Vagina (tissue), 2 donors: ENCODE data around the gene CCZ1. TPM values are rescaled to one million over a fixed set of nuclear protein-coding genes. Genes with fewer than 3 reads are reported as not detected.
"Not testable (repeated sequence)": the region's sequence is repeated elsewhere in the genome, so short reads cannot be mapped to it uniquely, and the experiment has no call there.

ENCODE experiments used
- DNase-seq, 2 donors: peaks; one replicate each; pipeline ENCODE4 v3.0.0-alpha.2; 2017; ENCODE audit errors: extremely low spot score in 2 of 2
- H3K27ac ChIP-seq: fragments of 200-600 bp; sonication (generic); one replicate; pipeline ENCODE4 v1.5.1; 2019
- H3K27me3 ChIP-seq: fragments of 200-600 bp; sonication (generic); one replicate; pipeline ENCODE4 v1.5.1; 2019
- H3K36me3 ChIP-seq, 2 donors: fragments of 200-600 bp; sonication (generic); one replicate each; pipeline ENCODE4 v1.5.1; 2017 to 2019
- H3K4me1 ChIP-seq: fragments of 200-600 bp; sonication (generic); one replicate; pipeline ENCODE4 v1.5.1; 2019
- H3K4me3 ChIP-seq, 2 donors: fragments of 200-600 bp; sonication (generic); 1 replicate in 1 of 2; 2 replicates in 1 of 2; pipeline ENCODE4 v1.5.1; 2016 to 2019
- H3K9me3 ChIP-seq: fragments of 200-600 bp; sonication (generic); one replicate; pipeline ENCODE4 v1.5.1; 2019
- CTCF ChIP-seq, 3 experiments: fragments of 450-650 bp in 2 of 3; fragments of 200-600 bp in 1 of 3; sonication (generic) in 1 of 3; IDR thresholded peaks; one replicate each; pipeline ENCODE4 v1.5.1; 2017 to 2019; ENCODE audit warnings: antibody characterized with exemption in 3 of 3, mild to moderate bottlenecking in 2 of 3, moderate library complexity in 2 of 3
- POLR2A ChIP-seq, 2 donors: fragments of 450-650 bp; IDR thresholded peaks; one replicate each; pipeline ENCODE4 v1.6.1; 2017; ENCODE audit warnings: antibody characterized with exemption in 2 of 2, mild to moderate bottlenecking in 2 of 2, moderate library complexity in 2 of 2
- POLR2AphosphoS5 ChIP-seq, 2 donors: sonication (generic); formaldehyde crosslinking; IDR thresholded peaks; one replicate each; pipeline ENCODE4 v1.9.0; 2017; ENCODE audit warnings: antibody characterized with exemption in 2 of 2, mild to moderate bottlenecking in 2 of 2, low read depth in 1 of 2; ENCODE audit not compliant: insufficient read depth in 1 of 2
- intact Hi-C: fragments of 100-400 bp; cut with DNase I; formaldehyde crosslinking; loops from one replicate; pipeline ENCODE4 v1.15.1; 2023
- total RNA-seq: library from RNA; depleted of rRNA; stranded (reverse); fragments of >200 nt; gene quantifications from one replicate; pipeline ENCODE4 v1.2.3, GENCODE V29; 2016

Gene CCZ1
- total RNA-seq: 39.3 TPM

- intact Hi-C loops, H3K36me3 ChIP-seq, H3K27me3 ChIP-seq, DNase-seq, H3K4me1 ChIP-seq, H3K9me3 ChIP-seq: not testable (repeated sequence)
- Histone ChIP-seq H3K27ac (peak within 1 kb of the TSS; percentile 18), H3K4me3 (peak within 1 kb of the TSS; percentile 39 to 49)
These were observed at the start of gene CCZ1 for GRCh38 chr7:5898480-5899224. Gene CCZ1 (plus strand): TSS chr7:5898733. CDS start chr7:5898800, 67 bp downstream.

GRCh38 chr7:5850944-5851343 is 47.6 kb upstream of the CCZ1 start:
- no peaks in the 10 kb centered on the region for H3K36me3 ChIP-seq
- intact Hi-C loops: no loop called here
- H3K4me3 ChIP-seq: no peak overlapping the region
- no peak for TF ChIP-seq POLR2AphosphoS5 (IDR thresholded peaks at IDR 0.05; ENCODE audit: insufficient read depth in 1 of 2, low read depth in 1 of 2)
- TF ChIP-seq CTCF (IDR thresholded peaks at IDR 0.05): no peak
- no peak for TF ChIP-seq POLR2A (IDR thresholded peaks at IDR 0.05)
- no peaks in the 10 kb centered on the region for H3K27me3 ChIP-seq
- no peaks in the 10 kb centered on the region for H3K9me3 ChIP-seq
- H3K4me1 ChIP-seq: no peaks in the 10 kb centered on the region
- no peak for DNase-seq
- no peak overlapping the region for H3K27ac ChIP-seq

GRCh38 chr7:5854738-5855137 is 43.8 kb upstream of the CCZ1 start:
- no peaks in the 10 kb centered on the region for H3K27me3 ChIP-seq
- no peak for DNase-seq
- intact Hi-C loops: no loop called here
- H3K4me1 ChIP-seq: no peaks in the 10 kb centered on the region
- TF ChIP-seq CTCF (IDR thresholded peaks at IDR 0.05): no peak
- TF ChIP-seq POLR2AphosphoS5 (IDR thresholded peaks at IDR 0.05; ENCODE audit: insufficient read depth in 1 of 2, low read depth in 1 of 2): no peak
- no peak for TF ChIP-seq POLR2A (IDR thresholded peaks at IDR 0.05)
- H3K4me3 ChIP-seq: no peak overlapping the region
- no peak overlapping the region for H3K27ac ChIP-seq
- no peaks in the 10 kb centered on the region for H3K9me3 ChIP-seq
- H3K36me3 ChIP-seq: no peaks in the 10 kb centered on the region

- DNase-seq, H3K27ac ChIP-seq, H3K36me3 ChIP-seq, H3K4me1 ChIP-seq, H3K4me3 ChIP-seq, H3K9me3 ChIP-seq, H3K27me3 ChIP-seq, intact Hi-C loops: not testable (repeated sequence)
These were observed 41.4 kb upstream of the CCZ1 start for GRCh38 chr7:5857041-5857575.

GRCh38 chr7:5858494-5858893 is 40.0 kb upstream of the CCZ1 start:
- H3K27me3 ChIP-seq, intact Hi-C loops, H3K4me1 ChIP-seq, H3K27ac ChIP-seq, H3K36me3 ChIP-seq, H3K9me3 ChIP-seq, DNase-seq, H3K4me3 ChIP-seq: not testable (repeated sequence)

- H3K9me3 ChIP-seq, H3K36me3 ChIP-seq, DNase-seq, H3K4me1 ChIP-seq, H3K27me3 ChIP-seq, intact Hi-C loops, H3K27ac ChIP-seq, H3K4me3 ChIP-seq: not testable (repeated sequence)
These were observed 37.3 kb upstream of the CCZ1 start for GRCh38 chr7:5861281-5861680.

- H3K27ac ChIP-seq, H3K4me3 ChIP-seq, intact Hi-C loops, H3K36me3 ChIP-seq, H3K9me3 ChIP-seq, H3K4me1 ChIP-seq, H3K27me3 ChIP-seq, DNase-seq: not testable (repeated sequence)
These were observed 35.7 kb upstream of the CCZ1 start for GRCh38 chr7:5862753-5863366.

- H3K36me3 ChIP-seq, H3K4me3 ChIP-seq, H3K27ac ChIP-seq, H3K9me3 ChIP-seq, intact Hi-C loops, H3K27me3 ChIP-seq, DNase-seq, H3K4me1 ChIP-seq: not testable (repeated sequence)
These were observed 33.1 kb upstream of the CCZ1 start for GRCh38 chr7:5865279-5865931.
